CD4-positive, alpha-beta memory T cell (primary cell): Measurements from ENCODE around the gene KMT2A. TPM values are rescaled to one million over a fixed set of nuclear protein-coding genes. Genes with fewer than 3 reads are reported as not detected.

ENCODE experiments used
- CTCF ChIA-PET: fragments of 350-600 bp; sonication (Branson Sonifier 250); formaldehyde crosslinking; loops from one replicate; lab custom pipeline; 2021; ENCODE audit warnings: inconsistent platforms; ENCODE audit not compliant: partially characterized antibody; lab: Charles Lee
- POLR2A ChIA-PET: fragments of 350-600 bp; sonication (Branson Sonifier 250); formaldehyde crosslinking; loops from one replicate; lab custom pipeline; 2021; ENCODE audit not compliant: partially characterized antibody; lab: Charles Lee
- DNase-seq, 5 donors: peaks; one replicate each; pipeline versions ENCODE4 v3.0.0 to v3.0.0-alpha.2; 2020 to 2022; ENCODE audit warnings: mixed read lengths in 1 of 5
- H3K27ac ChIP-seq: one replicate; pipeline ENCODE4 v1.7.0; 2013; ENCODE audit warnings: low read depth, low read length
- H3K27me3 ChIP-seq: 2 replicates; pipeline ENCODE4 v1.7.0; 2013; ENCODE audit warnings: mild to moderate bottlenecking, low read length, moderate library complexity; ENCODE audit not compliant: insufficient read depth
- H3K36me3 ChIP-seq: 2 replicates; pipeline ENCODE4 v1.7.0; 2013; ENCODE audit warnings: mild to moderate bottlenecking, low read length, moderate library complexity; ENCODE audit not compliant: insufficient read depth
- H3K4me1 ChIP-seq: 2 replicates; pipeline ENCODE4 v1.7.0; 2013; ENCODE audit warnings: mild to moderate bottlenecking, low read length, moderate library complexity; ENCODE audit not compliant: insufficient read depth
- H3K4me3 ChIP-seq, 2 donors: one replicate each; pipeline ENCODE4 v1.7.0; 2013; ENCODE audit warnings: low read length in 2 of 2, mild to moderate bottlenecking in 1 of 2
- H3K9me3 ChIP-seq, 2 donors: one replicate each; pipeline ENCODE4 v1.7.0; 2013; ENCODE audit warnings: low read length in 2 of 2, control low read depth in 1 of 2; ENCODE audit not compliant: control insufficient read depth in 1 of 2
- H3K27ac Mint-ChIP-seq, 7 donors: one replicate each; pipeline ENCODE4 v1.8.0; 2020 to 2021; ENCODE audit warnings: mixed read lengths in 7 of 7, mild to moderate bottlenecking in 6 of 7, inconsistent platforms in 3 of 7, moderate library complexity in 3 of 7
- H3K27me3 Mint-ChIP-seq, 2 donors: one replicate each; pipeline ENCODE4 v1.8.0; 2020 to 2021; ENCODE audit warnings: mixed read lengths in 2 of 2
- H3K36me3 Mint-ChIP-seq, 2 donors: one replicate each; pipeline ENCODE4 v1.8.0; 2020 to 2021; ENCODE audit warnings: mixed read lengths in 2 of 2, inconsistent platforms in 1 of 2, mild to moderate bottlenecking in 1 of 2
- H3K4me1 Mint-ChIP-seq, 4 donors: one replicate each; pipeline ENCODE4 v1.8.0; 2020 to 2021; ENCODE audit warnings: mixed read lengths in 4 of 4, mild to moderate bottlenecking in 1 of 4
- H3K4me3 Mint-ChIP-seq, 8 donors: one replicate each; pipeline ENCODE4 v1.8.0; 2020 to 2021; ENCODE audit warnings: mixed read lengths in 8 of 8, mild to moderate bottlenecking in 7 of 8, moderate library complexity in 6 of 8, inconsistent platforms in 3 of 8
- H3K9me3 Mint-ChIP-seq, 8 donors: one replicate each; pipeline ENCODE4 v1.8.0; 2020 to 2021; ENCODE audit warnings: mixed read lengths in 8 of 8, mild to moderate bottlenecking in 5 of 8, inconsistent platforms in 3 of 8, moderate library complexity in 1 of 8
- intact Hi-C: fragments of 100-400 bp; cut with micrococcal nuclease; formaldehyde crosslinking; loops from one replicate; pipeline ENCODE4 v1.15.1; 2023
- polyA plus RNA-seq, 2 donors: library from polyadenylated mRNA; unstranded; fragments of 300-500 nt; fragmentation: Illumina TruSeq; gene quantifications; one replicate each; pipeline ENCODE4 v1.2.3, GENCODE V29; 2021
- total RNA-seq, 2 experiments: library from RNA; stranded (reverse); gene quantifications; one replicate each; pipeline ENCODE4 v1.2.3, GENCODE V29; 2021

Gene KMT2A
- total and polyA plus RNA-seq, 4 experiments from 2014 or later: 4.6 to 202 (median 118) TPM

- peak; percentile 65 to 82 (median 73) for DNase-seq
- peak overlapping the region; percentile 94 to 98 (median 97) for H3K27ac Mint-ChIP-seq
- H3K4me3 ChIP-seq: peak overlapping the region; percentile 67 to 90
- ChIA-PET POLR2A (interaction anchor here (0.6 to 6.8 kb wide), 12 partner anchors 14 to 657 kb away, joined by 3 to 163 read pairs (median 3); partner anchors contain the start of genes ARCN1, ATP5MG, MPZL3 and UBE4A), CTCF (interaction anchor here (1.4 to 1.5 kb wide), 2 partner anchors 11 to 18 kb away, joined by 3 to 5 read pairs; no protein-coding TSS in a partner anchor)
- no peaks in the 10 kb centered on the region for H3K27me3 ChIP-seq
- peaks cover 1 to 7% of the 10 kb centered on the region in 2 donors for H3K27me3 Mint-ChIP-seq
- H3K4me1 ChIP-seq: peaks cover 54% of the 10 kb centered on the region
- H3K4me3 Mint-ChIP-seq: peak overlapping the region; percentile 88 to 98 (median 93)
- H3K36me3 ChIP-seq: no peaks in the 10 kb centered on the region
- H3K36me3 Mint-ChIP-seq: peaks cover 0 to 65% of the 10 kb centered on the region in 2 donors
- H3K9me3 Mint-ChIP-seq: peaks cover 0 to 3% (median 0%) of the 10 kb centered on the region in 8 donors
- H3K27ac ChIP-seq: peak overlapping the region; percentile 92
- intact Hi-C loops: loop anchor here (1.0 to 5.0 kb wide), 5 partner anchors 8 to 579 kb away; partner anchors contain the start of genes ARCN1, RPS25 and TRAPPC4
- H3K4me1 Mint-ChIP-seq: peaks cover 46 to 89% (median 54%) of the 10 kb centered on the region in 4 donors
- no peaks in the 10 kb centered on the region for H3K9me3 ChIP-seq
These were observed 2.1 kb downstream of the KMT2A start for GRCh38 chr11:118438314-118438931.

DNA sequence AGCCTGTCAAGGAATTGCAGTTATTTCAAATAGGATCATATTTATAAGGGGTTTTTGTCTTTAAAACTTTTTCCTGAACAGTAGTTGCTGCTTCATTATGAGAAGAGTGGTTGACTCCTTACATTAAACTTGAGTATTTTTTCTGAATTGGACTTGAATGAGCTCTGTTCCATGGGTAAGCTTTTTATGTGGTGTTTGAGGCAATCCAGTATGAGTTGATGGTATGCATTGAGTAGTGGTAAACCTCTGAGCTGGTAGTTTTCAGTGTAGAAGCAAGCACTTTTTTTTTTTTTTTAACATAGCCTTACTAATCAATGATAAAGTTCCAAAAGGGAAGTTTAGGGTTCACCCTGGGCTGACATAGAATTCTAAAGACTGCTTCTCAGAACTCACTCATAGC, 3.4 kb downstream of the KMT2A start:
- H3K27me3 Mint-ChIP-seq: peaks cover 1 to 4% of the 10 kb centered on the region in 2 donors
- Histone ChIP-seq H3K4me3 (no peak overlapping the region), H3K27ac (peak overlapping the region; percentile 92), H3K9me3 (no peaks in the 10 kb centered on the region), H3K36me3 (no peaks in the 10 kb centered on the region), H3K27me3 (no peaks in the 10 kb centered on the region), H3K4me1 (peaks cover 60% of the 10 kb centered on the region)
- intact Hi-C loops: loop anchor here (5.0 kb wide), 3 partner anchors 132 to 578 kb away; partner anchors contain the start of genes ARCN1, RPS25 and TRAPPC4
- H3K4me3 Mint-ChIP-seq: peak overlapping the region in 7 of 8 donors; percentile 2 to 98 (median 89)
- DNase-seq: peak in 1 of 5 donors; percentile 17
- peaks cover 53 to 92% (median 60%) of the 10 kb centered on the region in 4 donors for H3K4me1 Mint-ChIP-seq
- peak overlapping the region; percentile 94 to 98 (median 97) for H3K27ac Mint-ChIP-seq
- H3K36me3 Mint-ChIP-seq: peaks cover 0 to 61% of the 10 kb centered on the region in 2 donors
- CTCF ChIA-PET: interaction anchor here (1.4 to 1.5 kb wide), 2 partner anchors 13 to 16 kb away, joined by 3 to 5 read pairs; no protein-coding TSS in a partner anchor
- POLR2A ChIA-PET: interaction anchor here (0.6 to 6.8 kb wide), 4 partner anchors 40 to 113 kb away, joined by 3 to 163 read pairs (median 4); partner anchors contain the start of gene ATP5MG
- peaks cover 0 to 1% (median 0%) of the 10 kb centered on the region in 8 donors for H3K9me3 Mint-ChIP-seq

DNA sequence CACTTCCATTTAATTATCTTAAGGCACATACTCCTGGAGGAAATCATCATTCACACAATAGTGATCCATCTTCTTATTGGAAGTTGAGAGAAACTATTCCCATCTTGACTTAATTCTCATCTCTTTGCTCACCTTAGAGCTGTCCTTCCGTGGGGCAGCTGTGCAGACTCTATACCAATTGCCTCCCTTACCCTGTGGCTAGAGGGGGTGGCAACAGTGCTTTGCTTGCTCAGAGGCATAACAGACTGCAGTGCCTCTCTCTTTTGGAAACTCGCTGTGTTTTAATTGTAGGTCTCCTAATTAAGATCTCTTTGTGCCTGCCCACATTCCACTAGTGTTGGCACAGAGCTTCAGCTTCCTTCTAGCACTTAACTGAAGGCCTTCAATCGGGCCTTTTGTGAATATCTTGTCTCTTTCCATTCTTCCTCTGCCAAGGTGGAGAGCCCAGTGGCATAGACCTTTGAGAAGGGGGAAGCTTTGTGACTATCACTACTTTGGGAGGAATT, 5.5 kb downstream of the KMT2A start:
- no peaks in the 10 kb centered on the region for H3K9me3 ChIP-seq
- CTCF ChIA-PET: interaction anchor here (1.1 kb wide), 1 partner anchor 13 kb away, joined by 3 read pairs; no protein-coding TSS in a partner anchor
- H3K4me3 ChIP-seq: no peak overlapping the region
- peaks cover 0 to 59% of the 10 kb centered on the region in 2 donors for H3K36me3 Mint-ChIP-seq
- no peaks in the 10 kb centered on the region for H3K36me3 ChIP-seq
- H3K27ac ChIP-seq: peak overlapping the region; percentile 22
- POLR2A ChIA-PET: interaction anchor here (1.4 to 1.7 kb wide), 2 partner anchors 34 to 137 kb away, joined by 3 to 4 read pairs; no protein-coding TSS in a partner anchor
- peaks cover 78% of the 10 kb centered on the region for H3K4me1 ChIP-seq
- H3K27me3 Mint-ChIP-seq: peaks cover 0 to 2% of the 10 kb centered on the region in 2 donors
- no peak for DNase-seq
- H3K4me1 Mint-ChIP-seq: peaks cover 68 to 96% (median 76%) of the 10 kb centered on the region in 4 donors
- H3K9me3 Mint-ChIP-seq: no peaks in the 10 kb centered on the region
- H3K27me3 ChIP-seq: no peaks in the 10 kb centered on the region
- peak overlapping the region in 7 of 8 donors; percentile 33 to 98 (median 68) for H3K4me3 Mint-ChIP-seq
- intact Hi-C loops: no loop called here
- H3K27ac Mint-ChIP-seq: peak overlapping the region; percentile 84 to 98 (median 91)

- peak overlapping the region; percentile 84 to 98 (median 91) for H3K27ac Mint-ChIP-seq
- Histone ChIP-seq H3K27ac (peak overlapping the region; percentile 22), H3K9me3 (no peaks in the 10 kb centered on the region), H3K36me3 (no peaks in the 10 kb centered on the region), H3K4me1 (peaks cover 82% of the 10 kb centered on the region), H3K4me3 (no peak overlapping the region), H3K27me3 (no peaks in the 10 kb centered on the region)
- H3K4me3 Mint-ChIP-seq: peak overlapping the region; percentile 7 to 98 (median 66)
- H3K36me3 Mint-ChIP-seq: peaks cover 0 to 61% of the 10 kb centered on the region in 2 donors
- H3K9me3 Mint-ChIP-seq: no peaks in the 10 kb centered on the region
- DNase-seq: no peak
- peaks cover 0 to under 1% of the 10 kb centered on the region in 2 donors for H3K27me3 Mint-ChIP-seq
- intact Hi-C loops: no loop called here
- CTCF ChIA-PET: interaction anchor here (1.1 kb wide), 1 partner anchor 13 kb away, joined by 3 read pairs; no protein-coding TSS in a partner anchor
- POLR2A ChIA-PET: interaction anchor here (1.4 to 1.7 kb wide), 2 partner anchors 33 to 137 kb away, joined by 3 to 4 read pairs; no protein-coding TSS in a partner anchor
- H3K4me1 Mint-ChIP-seq: peaks cover 71 to 97% (median 80%) of the 10 kb centered on the region in 4 donors
These were observed 6.0 kb downstream of the KMT2A start for GRCh38 chr11:118442301-118442700.

GRCh38 chr11:118442908-118443589, 6.8 kb downstream of the KMT2A start:
- H3K27me3 Mint-ChIP-seq: no peaks in the 10 kb centered on the region
- no peak for DNase-seq
- peak overlapping the region; percentile 45 to 98 (median 68) for H3K4me3 Mint-ChIP-seq
- Histone ChIP-seq H3K36me3 (no peaks in the 10 kb centered on the region), H3K9me3 (no peaks in the 10 kb centered on the region), H3K4me1 (peaks cover 90% of the 10 kb centered on the region), H3K27ac (peak overlapping the region; percentile 35), H3K27me3 (no peaks in the 10 kb centered on the region), H3K4me3 (no peak overlapping the region)
- H3K4me1 Mint-ChIP-seq: peaks cover 77 to 97% (median 87%) of the 10 kb centered on the region in 4 donors
- H3K9me3 Mint-ChIP-seq: no peaks in the 10 kb centered on the region
- peak overlapping the region; percentile 69 to 98 (median 86) for H3K27ac Mint-ChIP-seq
- intact Hi-C loops: no loop called here
- H3K36me3 Mint-ChIP-seq: peaks cover 0 to 62% of the 10 kb centered on the region in 2 donors
- ChIA-PET POLR2A (interaction anchor here (1.4 to 3.1 kb wide), 3 partner anchors 7 to 138 kb away, joined by 3 to 25 read pairs (median 4); partner anchors contain the start of gene KMT2A), CTCF (interaction anchor here (1.1 to 1.5 kb wide), 2 partner anchors 14 to 41 kb away, joined by 3 to 4 read pairs; no protein-coding TSS in a partner anchor)

DNA sequence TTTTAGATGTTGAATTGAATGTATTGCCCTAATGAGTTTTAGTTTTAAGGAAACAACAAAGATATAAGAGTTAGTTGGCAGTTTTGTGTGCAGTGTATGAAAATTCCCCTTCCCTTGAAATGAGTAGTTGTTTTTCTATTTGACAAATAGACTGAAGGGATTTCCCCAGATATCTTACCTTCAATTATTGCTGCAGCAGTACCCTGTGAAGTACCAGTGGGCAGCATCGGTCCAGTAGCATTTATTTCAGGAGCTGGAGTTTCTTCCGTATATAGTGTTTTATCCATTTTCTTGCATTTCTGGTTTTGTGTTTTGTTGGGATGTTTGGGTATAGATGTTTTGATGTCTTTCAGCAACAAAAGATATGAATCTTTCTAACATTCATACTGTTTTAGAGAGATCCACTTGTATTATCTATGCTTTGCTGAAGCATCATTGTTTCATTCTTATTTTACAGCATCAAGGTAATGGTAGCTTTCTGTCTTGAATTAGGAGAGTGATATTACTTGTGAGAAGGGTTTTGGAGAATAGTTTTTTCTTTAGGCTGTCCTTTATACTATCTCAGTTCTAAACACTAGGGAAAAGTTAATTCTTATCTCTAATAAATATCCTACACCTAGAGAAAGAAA, 7.4 kb downstream of the KMT2A start:
- Histone ChIP-seq H3K27me3 (no peaks in the 10 kb centered on the region), H3K27ac (peak overlapping the region; percentile 2), H3K36me3 (no peaks in the 10 kb centered on the region), H3K9me3 (no peaks in the 10 kb centered on the region), H3K4me1 (peaks cover 95% of the 10 kb centered on the region), H3K4me3 (no peak overlapping the region)
- no peaks in the 10 kb centered on the region for H3K9me3 Mint-ChIP-seq
- no peaks in the 10 kb centered on the region for H3K27me3 Mint-ChIP-seq
- intact Hi-C loops: no loop called here
- H3K27ac Mint-ChIP-seq: peak overlapping the region; percentile 44 to 98 (median 85)
- ChIA-PET CTCF (interaction anchor here (1.5 kb wide), 1 partner anchor 41 kb away, joined by 4 read pairs; no protein-coding TSS in a partner anchor), POLR2A (interaction anchor here (1.0 to 3.1 kb wide), 2 partner anchors 8 to 45 kb away, joined by 3 to 25 read pairs; partner anchors contain the start of gene KMT2A)
- peaks cover 0 to 60% of the 10 kb centered on the region in 2 donors for H3K36me3 Mint-ChIP-seq
- peak in 2 of 5 donors; percentile 22 to 43 for DNase-seq
- H3K4me3 Mint-ChIP-seq: peak overlapping the region; percentile 13 to 98 (median 66)
- peaks cover 79 to 100% (median 90%) of the 10 kb centered on the region in 4 donors for H3K4me1 Mint-ChIP-seq
